A549 (cell line): ENCODE results near the gene JPT1. TPM values are rescaled to one million over a fixed set of nuclear protein-coding genes. Genes with fewer than 3 reads are reported as not detected.
"Not testable (repeated sequence)": the region's sequence is repeated elsewhere in the genome, so short reads cannot be mapped to it uniquely, and the experiment has no call there.

Experiments
- ATAC-seq, 2 experiments: fragments of 200-7000 bp in 1 of 2; fragments of >200 bp in 1 of 2; cut with Nextera tagmentation in 1 of 2; cut with Tn5 transposase in 1 of 2; 3 replicates each; pipeline versions ENCODE4 v1.8.0 to v1.9.1; 2018 to 2020; ENCODE audit warnings: mild to moderate bottlenecking in 1 of 2, moderate library complexity in 1 of 2
- CTCF ChIA-PET: fragments of 300-600 bp; sonication (Branson Sonifier 250); formaldehyde crosslinking; extraction: SDS; loops from one replicate; lab custom pipeline; 2021; ENCODE audit warnings: antibody characterized with exemption, inconsistent platforms; lab: Yijun Ruan, JAX
- POLR2A ChIA-PET: fragments of 350-600 bp; formaldehyde crosslinking; extraction: SDS; loops from one replicate; lab custom pipeline; 2021; ENCODE audit warnings: antibody characterized with exemption, inconsistent platforms; lab: Yijun Ruan, JAX
- DNase-seq, 2 experiments: peaks; one replicate each; pipeline versions ENCODE4 v3.0.0 to v3.0.0-alpha.2; 2011 to 2016; ENCODE audit warnings: low read depth in 1 of 2, low spot score in 1 of 2
- FAIRE-seq: peaks from 2 replicates; lab custom pipeline; 2011; peaks lifted over from hg19 to GRCh38; lab: Jason Lieb, UNC
- H3K27ac ChIP-seq, 2 experiments: fragments of >200 bp; sonication (Bioruptor Twin); formaldehyde crosslinking; 3 replicates each; pipeline ENCODE4 v1.5.1; 2016 to 2017
- H3K4me1 ChIP-seq: fragments of >200 bp; sonication (Bioruptor Twin); formaldehyde crosslinking; 3 replicates; pipeline ENCODE4 v1.6.1; 2016
- H3K4me2 ChIP-seq: fragments of >200 bp; sonication (Bioruptor Twin); formaldehyde crosslinking; 3 replicates; pipeline ENCODE4 v1.6.1; 2016
- H3K4me3 ChIP-seq: fragments of >200 bp; sonication (Bioruptor Twin); formaldehyde crosslinking; 3 replicates; pipeline ENCODE4 v1.5.1; 2016
- H3K9me3 ChIP-seq: fragments of >200 bp; sonication (Bioruptor Twin); formaldehyde crosslinking; 3 replicates; pipeline ENCODE4 v1.6.1; 2016
- ATOH8 ChIP-seq: fragments of 250-450 bp; sonication (Bioruptor Pico); IDR thresholded peaks from 2 replicates; pipeline ENCODE4 v1.5.0; 2020; ENCODE audit warnings: low read depth, mild to moderate bottlenecking, moderate library complexity
- BHLHE40 ChIP-seq: IDR thresholded peaks from 2 replicates; pipeline ENCODE4 v1.6.1; 2012; ENCODE audit warnings: low read depth, low read length, inconsistent platforms
- CEBPB ChIP-seq, 2 experiments: fragments of >200 bp in 1 of 2; sonication (Bioruptor Twin) in 1 of 2; formaldehyde crosslinking in 1 of 2; IDR thresholded peaks; 2 replicates each; pipeline ENCODE4 v1.6.1; 2012 to 2016
- EHF ChIP-seq: fragments of 250-450 bp; sonication (Bioruptor Pico); IDR thresholded peaks from 2 replicates; pipeline ENCODE4 v1.5.0; 2020; ENCODE audit warnings: mild to moderate bottlenecking
- FOSB ChIP-seq: fragments of 250-450 bp; sonication (Bioruptor Pico); IDR thresholded peaks from 2 replicates; pipeline ENCODE4 v1.5.0; 2020; ENCODE audit warnings: mild to moderate bottlenecking, moderate library complexity
- FOSL2 ChIP-seq, 2 experiments: fragments of 450-650 bp in 1 of 2; fragments of >200 bp in 1 of 2; sonication (Bioruptor Twin) in 1 of 2; formaldehyde crosslinking; IDR thresholded peaks; 2 replicates each; pipeline versions ENCODE4 v1.5.0 to v1.6.1; 2016 to 2020; ENCODE audit warnings: mild to moderate bottlenecking in 1 of 2, moderate library complexity in 1 of 2
- FOXS1 ChIP-seq: fragments of 250-450 bp; sonication (Bioruptor Pico); IDR thresholded peaks from 2 replicates; pipeline ENCODE4 v1.5.0; 2020; ENCODE audit warnings: mild to moderate bottlenecking, moderate library complexity
- GATA3 ChIP-seq: IDR thresholded peaks from 2 replicates; pipeline ENCODE4 v1.6.1; 2012; ENCODE audit warnings: borderline replicate concordance
- HEYL ChIP-seq: fragments of 250-450 bp; sonication (Bioruptor Pico); IDR thresholded peaks from 2 replicates; pipeline ENCODE4 v1.8.0; 2021; ENCODE audit warnings: mild to moderate bottlenecking, moderate library complexity
- HMGXB4 ChIP-seq: fragments of 250-450 bp; sonication (Bioruptor Pico); IDR thresholded peaks from 2 replicates; pipeline ENCODE4 v1.5.0; 2021; ENCODE audit warnings: mild to moderate bottlenecking, moderate library complexity, borderline replicate concordance
- HOXA7 ChIP-seq: fragments of 250-450 bp; sonication (Bioruptor Pico); IDR thresholded peaks from 2 replicates; pipeline ENCODE4 v1.5.0; 2020; ENCODE audit warnings: mild to moderate bottlenecking, moderate library complexity
- HOXB13 ChIP-seq: fragments of 250-450 bp; sonication (Bioruptor Pico); IDR thresholded peaks from 2 replicates; pipeline ENCODE4 v1.5.0; 2020; ENCODE audit warnings: low read depth, mild to moderate bottlenecking, moderate library complexity
- HOXB5 ChIP-seq: fragments of 250-450 bp; sonication (Bioruptor Pico); IDR thresholded peaks from 2 replicates; pipeline ENCODE4 v1.5.0; 2020; ENCODE audit warnings: mild to moderate bottlenecking, moderate library complexity
- JUN ChIP-seq, 2 experiments: fragments of >200 bp; sonication (Bioruptor Twin); formaldehyde crosslinking; IDR thresholded peaks; 2 replicates in 1 of 2; 3 replicates in 1 of 2; pipeline ENCODE4 v1.6.1; 2016 to 2017
- JUNB ChIP-seq: fragments of >200 bp; sonication (Bioruptor Twin); formaldehyde crosslinking; IDR thresholded peaks from 2 replicates; pipeline ENCODE4 v1.6.1; 2016
- MAFK ChIP-seq: fragments of 450-650 bp; IDR thresholded peaks from 2 replicates; pipeline ENCODE4 v1.6.1; 2014; ENCODE audit not compliant: partially characterized antibody
- MAX ChIP-seq: IDR thresholded peaks from 2 replicates; pipeline ENCODE4 v1.6.1; 2012
- NPAS2 ChIP-seq: fragments of 250-450 bp; sonication (Bioruptor Pico); IDR thresholded peaks from 2 replicates; pipeline ENCODE4 v1.8.0; 2022; ENCODE audit warnings: mild to moderate bottlenecking, moderate library complexity, borderline replicate concordance
- RARB ChIP-seq: fragments of 250-450 bp; sonication (Bioruptor Pico); IDR thresholded peaks from 2 replicates; pipeline ENCODE4 v1.8.0; 2021; ENCODE audit warnings: mild to moderate bottlenecking, moderate library complexity
- RCOR1 ChIP-seq: fragments of 150-350 bp; IDR thresholded peaks from 2 replicates; pipeline ENCODE4 v1.6.1; 2014; ENCODE audit warnings: antibody characterized with exemption, low read length, low read depth
- TFCP2L1 ChIP-seq: fragments of 250-450 bp; sonication (Bioruptor Pico); IDR thresholded peaks from 2 replicates; pipeline ENCODE4 v1.5.0; 2021; ENCODE audit warnings: mild to moderate bottlenecking
- TP53 ChIP-seq: fragments of 250-450 bp; sonication (Bioruptor Pico); IDR thresholded peaks from 2 replicates; pipeline ENCODE4 v1.5.0; 2021; ENCODE audit warnings: mild to moderate bottlenecking, moderate library complexity
- ZC3H11A ChIP-seq: fragments of 450-650 bp; IDR thresholded peaks from 2 replicates; pipeline ENCODE4 v1.6.1; 2014; ENCODE audit warnings: antibody characterized with exemption, mild to moderate bottlenecking
- ZFP36 ChIP-seq: fragments of 450-650 bp; IDR thresholded peaks from 2 replicates; pipeline ENCODE4 v1.6.1; 2014; ENCODE audit warnings: borderline replicate concordance; ENCODE audit not compliant: partially characterized antibody
- ZNF302 ChIP-seq: fragments of 250-450 bp; sonication (Bioruptor Pico); IDR thresholded peaks from 2 replicates; pipeline ENCODE4 v1.9.0; 2021; ENCODE audit warnings: inconsistent platforms, mild to moderate bottlenecking, moderate library complexity
- ZSCAN20 ChIP-seq: fragments of 250-450 bp; sonication (Bioruptor Pico); IDR thresholded peaks from 2 replicates; pipeline ENCODE4 v1.8.0; 2022; ENCODE audit warnings: mild to moderate bottlenecking, moderate library complexity
- WGBS: methylation state at CpG from one replicate; pipeline ENCODE4 v1.1.6; 2017; ENCODE audit errors: missing lambda C conversion rate; 5-methylcytosine and 5-hydroxymethylcytosine counted together
- polyA plus RNA-seq, 4 experiments: library from polyadenylated mRNA; depleted of rRNA in 3 of 4; stranded (reverse); fragments of >200 nt; fragmentation: RNase III in 1 of 4; extraction: RNeasy Plus Mini Kit Qiagen cat#74134 plus additional on column Dnase treatment in 1 of 4; gene quantifications; 2 replicates in 3 of 4; 3 replicates in 1 of 4; pipeline ENCODE4 v1.2.3, GENCODE V29; 2011 to 2017

The JPT1 gene
- polyA plus RNA-seq, 2 of the 4 experiments (the other 2 are of a cell fraction) = 196 to 623 TPM

- Histone ChIP-seq H3K4me1 (peaks cover 38% of the 10 kb centered on the region), H3K9me3 (no peaks in the 10 kb centered on the region), H3K4me3 (no peak overlapping the region), H3K4me2 (peak overlapping the region; percentile 59), H3K27ac (peak overlapping the region; percentile 48 to 77)
- ChIA-PET POLR2A (interaction anchor here (1.4 kb wide), 1 partner anchor 35 kb away, joined by 4 read pairs; no protein-coding TSS in a partner anchor), CTCF (interaction anchor here (0.5 to 5.2 kb wide), 10 partner anchors 10 to 89 kb away, joined by 3 to 26 read pairs (median 5); partner anchors contain the start of gene NT5C)
- FAIRE-seq = peak; percentile 67
- 47% methylated on average over 4 of the region's 4 CpGs for WGBS
- peak in 1 of 2 experiments; percentile 73 for DNase-seq
- TF ChIP-seq HMGXB4 (CRISPR knock-in tag) (no peak), HOXB13 (CRISPR knock-in tag) (no peak), ZFP36 (peak; percentile 11), FOSL2 (IDR thresholded peaks at IDR 0.05) (no peak), FOSL2 (CRISPR knock-in tag; IDR thresholded peaks at IDR 0.05) (peak; percentile 90), BHLHE40 (no peak), JUN (IDR thresholded peaks at IDR 0.05) (peak in 1 of 2 experiments; percentile 24; a peak in 1 of 5 replicates), ZC3H11A (no peak), JUNB (peak; percentile 59), FOSB (CRISPR knock-in tag) (no peak), MAFK (no peak), GATA3 (peak; percentile 89; the same call in 1 of the 2 replicates), RCOR1 (no peak), TFCP2L1 (CRISPR knock-in tag) (no peak), MAX (peak; percentile 49; the same call in 1 of the 2 replicates), CEBPB (IDR thresholded peaks at IDR 0.05) (peak in 1 of 2 experiments; percentile 9; a peak in 1 of 4 replicates)
- peak; percentile 34 to 39; a peak in 5 of 6 replicates for ATAC-seq
Observed at GRCh38 chr17:75159196-75160031, 5.1 kb upstream of the JPT1 start.

GRCh38 chr17:75158480-75158879 lies 4.2 kb upstream of the JPT1 start:
- peak in 1 of 2 experiments; percentile 60 for DNase-seq
- H3K4me3 ChIP-seq; ATAC-seq; H3K9me3 ChIP-seq; FAIRE-seq; TF ChIP-seq FOSL2 (IDR thresholded peaks at IDR 0.05): not testable (repeated sequence)
- CTCF ChIA-PET = interaction anchor here (0.6 to 5.2 kb wide), 6 partner anchors 13 to 209 kb away, joined by 3 to 26 read pairs (median 10); partner anchors contain the start of gene NT5C
- Histone ChIP-seq H3K4me2 (peak overlapping the region; percentile 59; the same call in 2 of the 3 replicates), H3K4me1 (peaks cover 38% of the 10 kb centered on the region), H3K27ac (peak overlapping the region; percentile 48 to 77; a peak in 4 of 6 replicates)
- peak; percentile 83; the same call in 1 of the 2 replicates for TF ChIP-seq RARB
- peak; percentile 62 for TF ChIP-seq FOSL2 (CRISPR knock-in tag; IDR thresholded peaks at IDR 0.05)
- peak; percentile 97 for TF ChIP-seq FOSB (CRISPR knock-in tag)
- peak; percentile 96 for TF ChIP-seq HEYL (CRISPR knock-in tag)
- TF ChIP-seq ATOH8 (CRISPR knock-in tag) = peak; percentile 100
- peak; percentile 84; the same call in 1 of the 2 replicates for TF ChIP-seq ZSCAN20
- peak; percentile 99 for TF ChIP-seq FOXS1
- peak; percentile 92; the same call in 1 of the 2 replicates for TF ChIP-seq TFCP2L1 (CRISPR knock-in tag)
- TF ChIP-seq HOXB13 (CRISPR knock-in tag) = peak; percentile 99
- peak; percentile 80; the same call in 1 of the 2 replicates for TF ChIP-seq HMGXB4 (CRISPR knock-in tag)
- peak; percentile 98 for TF ChIP-seq TP53 (CRISPR knock-in tag)
- TF ChIP-seq HOXB5 (CRISPR knock-in tag) = peak; percentile 99
- peak; percentile 97; the same call in 1 of the 2 replicates for TF ChIP-seq ZNF302 (CRISPR knock-in tag)
- peak; percentile 99 for TF ChIP-seq EHF (CRISPR knock-in tag)
- TF ChIP-seq HOXA7 (CRISPR knock-in tag) = peak; percentile 96
- peak; percentile 87 for TF ChIP-seq NPAS2
- POLR2A ChIA-PET = interaction anchor here (1.4 kb wide), 1 partner anchor 34 kb away, joined by 4 read pairs; no protein-coding TSS in a partner anchor
- 79% methylated on average over 8 of the region's 8 CpGs for WGBS
